GM21619 (cell line): Measurements from ENCODE around the gene MAN2A2.

Experiments used
- ATAC-seq: cut with Tn5 transposase; IDR thresholded peaks from one replicate; pipeline ENCODE4 v1.9.1; 2021; ENCODE audit not compliant: unreplicated experiment

The MAN2A2 gene

DNA sequence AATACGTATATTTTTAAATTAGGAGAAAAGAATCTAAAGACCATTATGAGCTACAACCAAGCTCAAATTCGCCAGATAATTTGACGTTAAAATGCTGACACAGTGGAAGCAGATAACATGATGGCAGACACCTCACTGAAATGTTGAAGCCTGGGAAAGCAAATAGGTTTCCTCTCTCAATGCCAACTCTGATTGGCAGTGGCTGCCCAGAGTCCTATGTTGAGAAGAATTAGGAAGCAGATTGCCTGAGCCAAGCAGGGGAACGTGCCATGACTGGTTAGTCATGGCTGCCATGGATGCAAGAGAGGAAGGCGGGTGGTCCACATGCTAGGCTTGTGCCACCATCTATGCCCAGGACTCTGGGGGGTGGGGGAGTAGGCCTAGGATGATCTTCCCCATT is 35.2 kb downstream of the MAN2A2 start:
- no peak for ATAC-seq

DNA sequence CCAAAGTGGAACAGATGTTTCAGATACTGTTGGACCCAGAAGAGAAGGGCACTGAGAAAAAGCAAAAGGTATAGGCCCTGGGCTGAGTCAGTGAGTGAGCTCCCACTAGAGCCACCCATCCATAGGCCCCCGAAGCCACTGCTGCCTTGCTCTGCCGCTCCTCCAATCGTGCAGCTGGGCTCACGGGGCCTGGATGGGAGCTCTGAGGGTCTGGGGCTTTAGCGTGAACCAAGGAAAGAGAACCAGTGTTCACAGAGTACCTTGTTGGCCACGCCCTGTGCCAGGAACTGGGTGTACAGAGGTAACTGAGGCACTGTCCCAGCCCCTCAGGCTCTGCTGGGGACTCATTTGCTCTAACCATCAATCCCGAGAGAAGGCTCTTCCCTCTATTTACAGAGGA is 36.7 kb downstream of the MAN2A2 start:
- no peak for ATAC-seq

DNA sequence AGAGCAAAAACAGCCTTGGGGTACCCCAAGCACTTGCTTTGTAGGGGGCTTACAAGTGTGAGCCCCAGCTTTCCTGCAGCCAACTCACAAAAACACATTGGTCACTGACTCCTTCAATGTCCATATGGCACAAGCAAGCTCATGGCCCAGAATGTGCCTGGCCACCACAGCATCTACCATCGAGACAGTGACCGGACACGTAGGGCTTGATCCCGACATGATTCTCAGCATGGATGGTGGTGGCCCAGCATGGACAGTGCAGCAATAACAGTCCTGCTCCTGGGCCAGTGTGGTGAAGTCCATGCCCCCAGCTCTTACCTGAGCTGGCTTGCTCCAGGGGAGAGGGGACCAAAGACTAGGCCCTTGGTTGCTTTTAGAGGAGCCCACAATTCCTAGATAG is 37.9 kb downstream of the MAN2A2 start:
- ATAC-seq: no peak

DNA sequence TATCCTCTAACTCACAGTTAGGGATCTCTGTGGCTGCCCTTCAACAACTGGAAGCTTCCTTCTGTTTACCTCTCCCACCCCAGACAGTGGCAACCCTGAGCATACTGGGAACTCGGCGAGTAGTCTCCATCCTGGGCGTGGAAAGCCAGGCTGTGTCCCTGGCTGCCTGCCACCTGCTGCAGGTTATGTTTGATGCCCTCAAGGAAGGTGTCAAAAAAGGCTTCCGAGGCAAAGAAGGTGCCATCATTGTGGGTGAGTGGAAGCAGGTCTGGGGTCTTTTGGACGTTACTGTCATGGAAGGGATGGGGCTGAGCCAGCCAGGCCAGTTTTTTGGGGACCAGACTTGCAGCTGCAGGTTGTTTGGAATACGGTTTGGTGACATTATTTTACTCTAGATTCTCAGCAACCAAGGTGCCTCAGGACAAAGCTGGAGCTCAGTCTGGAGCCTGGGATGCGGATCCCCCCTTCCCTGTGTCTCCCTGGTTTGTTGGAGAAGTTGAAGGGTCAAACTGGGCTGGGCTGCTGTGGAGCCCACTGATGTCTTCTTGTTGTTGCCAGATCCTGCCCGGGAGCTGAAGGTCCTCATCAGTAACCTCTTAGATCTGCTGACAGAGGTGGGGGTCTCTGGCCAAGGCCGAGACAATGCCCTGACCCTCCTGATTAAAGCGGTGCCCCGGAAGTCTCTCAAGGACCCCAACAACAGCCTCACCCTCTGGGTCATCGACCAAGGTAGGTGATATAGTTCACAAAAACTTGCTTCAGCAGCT is 39.4 kb downstream of the MAN2A2 start:
- no peak for ATAC-seq

DNA sequence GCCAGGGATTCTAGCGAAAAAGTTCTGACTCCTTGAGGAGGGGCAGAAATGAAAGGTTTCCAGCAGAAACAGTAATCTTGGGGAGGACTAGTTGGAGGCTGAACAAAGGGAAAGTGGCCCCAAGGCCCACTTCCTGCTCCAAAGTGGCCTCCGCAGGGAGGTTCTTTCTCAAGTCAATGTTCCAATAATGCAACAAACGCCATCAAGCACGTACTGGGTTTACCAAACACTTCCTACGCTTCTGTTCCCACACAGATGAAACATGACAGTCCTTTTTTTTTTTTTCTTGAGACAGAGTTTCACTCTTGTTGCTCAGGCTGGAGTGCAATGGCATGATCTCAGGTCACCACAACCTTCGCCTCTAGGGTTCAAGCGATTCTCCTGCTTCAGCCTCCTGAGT is 42.0 kb downstream of the MAN2A2 start:
- no peak for ATAC-seq

DNA sequence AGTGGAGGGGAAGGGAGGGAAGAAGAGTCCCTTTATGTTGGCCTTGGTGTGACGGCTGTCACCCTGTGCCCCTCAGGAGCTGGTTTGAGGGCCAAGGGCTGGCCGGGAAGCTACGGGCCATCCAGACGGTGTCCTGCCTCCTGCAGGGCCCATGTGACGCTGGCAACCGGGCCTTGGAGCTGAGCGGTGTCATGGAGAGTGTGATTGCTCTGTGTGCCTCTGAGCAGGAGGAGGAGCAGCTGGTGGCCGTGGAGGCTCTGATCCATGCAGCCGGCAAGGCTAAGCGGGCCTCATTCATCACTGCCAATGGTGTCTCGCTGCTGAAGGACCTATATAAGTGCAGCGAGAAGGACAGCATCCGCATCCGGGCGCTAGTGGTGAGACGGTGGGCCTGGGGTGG is 43.4 kb downstream of the MAN2A2 start:
- no peak for ATAC-seq

DNA sequence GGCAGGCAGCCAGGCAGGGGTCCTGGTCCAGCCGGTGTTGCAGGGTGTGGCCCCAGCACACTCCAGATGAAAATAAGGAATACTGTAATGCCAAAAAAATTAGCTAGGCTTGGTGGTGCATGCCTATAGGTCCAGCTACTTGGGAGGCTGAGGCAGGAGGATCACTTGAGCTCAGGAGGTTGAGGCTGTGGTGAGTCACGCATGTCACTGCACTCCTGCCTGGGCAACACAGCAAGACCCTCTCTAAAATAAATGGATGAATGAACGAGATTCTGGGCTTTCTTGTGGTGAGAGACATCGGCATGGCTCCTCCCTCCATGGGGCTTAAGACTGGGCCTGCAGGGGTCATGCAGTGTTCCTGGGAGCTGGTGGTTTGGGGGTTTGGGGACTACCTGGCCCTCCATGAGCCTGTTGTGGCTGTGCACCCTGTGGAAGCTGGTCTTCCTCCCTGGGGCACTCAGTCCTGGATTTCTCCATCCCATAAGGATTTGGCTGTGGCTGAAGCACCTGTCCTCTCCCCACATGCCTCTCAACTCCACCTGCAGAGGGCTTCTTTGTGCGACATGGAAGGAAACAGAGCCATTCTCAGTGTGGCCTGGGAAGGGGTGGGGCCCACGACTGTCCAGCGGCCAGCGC is 44.0 kb downstream of the MAN2A2 start:
- no peak for ATAC-seq

DNA sequence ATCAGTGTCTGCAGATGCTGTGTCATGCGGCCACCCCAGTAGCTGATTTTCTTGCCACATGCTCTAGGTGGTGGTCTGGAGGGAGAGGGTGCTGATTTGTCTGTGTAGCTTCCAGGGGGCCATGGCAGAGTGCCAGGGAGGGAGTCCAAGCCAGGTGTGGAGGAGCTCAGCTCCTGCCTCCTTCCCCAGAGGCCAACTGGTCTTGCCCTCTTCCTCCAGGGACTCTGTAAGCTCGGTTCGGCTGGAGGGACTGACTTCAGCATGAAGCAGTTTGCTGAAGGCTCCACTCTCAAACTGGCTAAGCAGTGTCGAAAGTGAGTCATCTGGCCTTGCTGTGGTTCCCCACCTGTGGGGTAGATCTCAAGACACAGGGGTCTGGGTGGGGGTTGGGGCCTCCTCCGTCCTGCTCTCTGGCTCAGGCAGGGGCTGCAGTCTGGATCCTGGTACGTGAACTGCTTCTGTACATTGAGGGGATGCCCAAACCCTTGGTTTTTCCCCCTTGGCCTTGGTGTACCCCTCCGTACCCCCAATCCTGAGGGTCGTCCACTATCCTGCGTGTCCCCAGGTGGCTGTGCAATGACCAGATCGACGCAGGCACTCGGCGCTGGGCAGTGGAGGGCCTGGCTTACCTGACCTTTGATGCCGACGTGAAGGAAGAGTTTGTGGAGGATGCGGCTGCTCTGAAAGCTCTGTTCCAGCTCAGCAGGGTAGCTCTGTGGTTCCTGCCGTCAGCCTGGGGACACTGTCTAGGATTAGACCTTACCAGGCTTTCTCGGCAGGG is 44.7 kb downstream of the MAN2A2 start:
- ATAC-seq: no peak

DNA sequence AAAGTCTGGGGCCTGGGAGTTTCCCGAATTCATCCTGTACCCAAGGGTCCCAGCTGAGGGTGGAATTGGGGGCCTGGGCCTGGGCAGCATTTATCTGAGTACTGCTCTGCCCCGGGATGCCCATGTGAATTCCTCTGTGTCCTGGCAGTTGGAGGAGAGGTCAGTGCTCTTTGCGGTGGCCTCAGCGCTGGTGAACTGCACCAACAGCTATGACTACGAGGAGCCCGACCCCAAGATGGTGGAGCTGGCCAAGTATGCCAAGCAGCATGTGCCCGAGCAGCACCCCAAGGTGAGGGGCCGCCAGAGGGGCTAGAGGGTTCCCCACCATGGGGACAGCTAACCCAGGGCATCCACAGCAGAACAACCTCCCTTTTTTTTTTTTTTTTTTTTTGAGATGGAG is 45.4 kb downstream of the MAN2A2 start:
- no peak for ATAC-seq

DNA sequence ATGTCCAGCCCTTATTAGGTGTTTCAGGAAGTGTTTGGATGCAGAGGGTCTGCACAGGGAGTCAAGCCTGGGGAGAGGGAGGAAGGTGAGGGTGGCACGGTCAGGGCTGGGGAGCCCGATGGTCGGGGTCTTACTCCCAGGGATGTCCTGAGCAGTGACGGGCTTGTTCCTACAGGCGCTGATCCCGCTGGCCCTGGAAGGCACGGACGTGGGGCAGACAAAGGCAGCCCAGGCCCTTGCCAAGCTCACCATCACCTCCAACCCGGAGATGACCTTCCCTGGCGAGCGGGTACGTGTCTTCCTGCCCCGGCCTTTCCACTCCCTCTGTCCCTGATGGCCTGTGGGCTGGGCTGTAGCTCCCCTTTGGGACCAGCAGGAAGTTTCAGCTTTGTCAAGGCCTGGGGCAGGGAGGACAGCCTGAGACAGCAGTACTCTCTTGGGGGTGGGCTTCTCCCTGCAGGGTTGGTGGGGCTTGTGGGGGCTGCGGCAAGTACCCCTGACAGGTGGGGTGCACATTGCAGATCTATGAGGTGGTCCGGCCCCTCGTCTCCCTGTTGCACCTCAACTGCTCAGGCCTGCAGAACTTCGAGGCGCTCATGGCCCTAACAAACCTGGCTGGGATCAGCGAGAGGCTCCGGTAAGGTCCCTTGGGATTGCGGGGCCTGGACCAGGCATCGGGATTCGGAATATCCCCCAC is 47.0 kb downstream of the MAN2A2 start:
- ATAC-seq: no peak

DNA sequence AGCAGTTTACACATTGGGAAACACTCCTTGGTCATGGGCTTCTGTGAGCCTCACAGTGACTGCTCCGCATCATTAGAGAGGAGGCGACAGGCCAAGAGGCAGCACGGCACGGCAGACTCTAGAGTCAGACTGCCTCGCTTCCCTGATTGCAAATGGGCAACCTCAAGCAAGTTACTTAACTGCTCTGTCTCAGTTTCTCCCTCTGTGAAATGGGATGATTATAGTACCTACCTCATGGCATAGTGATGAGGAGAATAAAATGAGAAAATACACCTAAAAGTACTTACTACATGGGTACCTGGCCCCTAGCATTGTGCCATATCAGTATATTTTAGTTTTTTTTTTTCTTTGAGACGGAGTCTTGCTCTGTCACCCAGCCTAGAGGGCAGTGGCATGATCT is 47.6 kb downstream of the MAN2A2 start:
- ATAC-seq: no peak

DNA sequence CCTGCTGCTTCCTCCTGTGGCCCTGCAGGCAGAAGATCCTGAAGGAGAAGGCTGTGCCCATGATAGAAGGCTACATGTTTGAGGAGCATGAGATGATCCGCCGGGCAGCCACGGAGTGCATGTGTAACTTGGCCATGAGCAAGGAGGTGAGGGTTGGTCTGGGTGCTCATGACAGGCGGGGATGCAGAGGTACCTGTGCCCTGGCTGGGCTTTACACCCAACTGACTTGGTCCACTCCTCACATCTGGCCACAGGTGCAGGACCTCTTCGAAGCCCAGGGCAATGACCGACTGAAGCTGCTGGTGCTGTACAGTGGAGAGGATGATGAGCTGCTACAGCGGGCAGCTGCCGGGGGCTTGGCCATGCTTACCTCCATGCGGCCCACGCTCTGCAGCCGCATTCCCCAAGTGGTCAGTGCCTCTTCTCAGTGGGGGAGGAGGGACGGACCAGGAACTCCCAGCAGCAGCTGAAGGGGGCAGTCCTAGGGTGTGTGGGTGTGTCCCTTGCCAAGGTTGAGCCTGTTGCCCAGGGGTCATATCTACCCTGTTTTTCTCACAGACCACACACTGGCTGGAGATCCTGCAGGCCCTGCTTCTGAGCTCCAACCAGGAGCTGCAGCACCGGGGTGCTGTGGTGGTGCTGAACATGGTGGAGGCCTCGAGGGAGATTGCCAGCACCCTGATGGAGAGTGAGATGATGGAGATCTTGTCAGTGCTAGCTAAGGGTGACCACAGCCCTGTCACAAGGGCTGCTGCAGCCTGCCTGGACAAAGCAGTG is 50.0 kb downstream of the MAN2A2 start:
- no peak for ATAC-seq

DNA sequence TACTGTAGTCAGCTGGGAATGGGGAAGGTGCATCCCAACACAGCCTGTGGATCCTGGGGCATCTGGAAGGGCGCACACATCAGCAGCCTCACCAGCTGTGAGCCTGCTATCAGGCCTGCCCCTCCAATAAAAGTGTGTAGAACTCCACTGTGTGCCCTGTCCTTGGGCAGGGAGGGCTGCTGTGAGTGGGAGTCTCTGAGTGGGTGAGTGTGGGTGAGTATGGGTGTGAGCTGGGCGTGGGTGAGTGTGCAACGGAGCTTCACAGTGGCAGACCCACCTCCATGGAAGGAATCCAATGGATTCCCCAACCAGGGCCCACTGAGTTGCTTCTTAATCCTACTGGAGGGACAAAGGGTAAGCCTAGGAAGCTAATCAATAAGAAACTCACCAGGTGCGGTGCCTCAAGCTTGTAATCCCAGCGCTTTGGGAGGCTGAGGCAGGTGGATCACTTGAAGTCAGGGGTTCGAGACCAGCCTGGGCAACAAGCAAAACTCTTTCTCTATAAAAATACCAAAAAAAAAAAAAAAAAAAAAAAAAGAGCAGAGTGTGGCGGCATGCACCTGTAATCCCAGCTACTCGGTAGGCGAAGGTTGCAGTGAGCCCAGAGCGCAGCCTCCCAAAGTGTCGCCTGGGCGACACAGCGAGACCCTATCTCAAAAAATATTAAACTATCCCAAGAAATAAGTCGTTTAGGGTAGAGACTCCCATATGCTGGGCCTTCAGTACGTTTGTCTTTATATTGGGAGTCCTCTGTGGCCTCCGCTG is 51.0 kb downstream of the MAN2A2 start:
- no peak for ATAC-seq

DNA sequence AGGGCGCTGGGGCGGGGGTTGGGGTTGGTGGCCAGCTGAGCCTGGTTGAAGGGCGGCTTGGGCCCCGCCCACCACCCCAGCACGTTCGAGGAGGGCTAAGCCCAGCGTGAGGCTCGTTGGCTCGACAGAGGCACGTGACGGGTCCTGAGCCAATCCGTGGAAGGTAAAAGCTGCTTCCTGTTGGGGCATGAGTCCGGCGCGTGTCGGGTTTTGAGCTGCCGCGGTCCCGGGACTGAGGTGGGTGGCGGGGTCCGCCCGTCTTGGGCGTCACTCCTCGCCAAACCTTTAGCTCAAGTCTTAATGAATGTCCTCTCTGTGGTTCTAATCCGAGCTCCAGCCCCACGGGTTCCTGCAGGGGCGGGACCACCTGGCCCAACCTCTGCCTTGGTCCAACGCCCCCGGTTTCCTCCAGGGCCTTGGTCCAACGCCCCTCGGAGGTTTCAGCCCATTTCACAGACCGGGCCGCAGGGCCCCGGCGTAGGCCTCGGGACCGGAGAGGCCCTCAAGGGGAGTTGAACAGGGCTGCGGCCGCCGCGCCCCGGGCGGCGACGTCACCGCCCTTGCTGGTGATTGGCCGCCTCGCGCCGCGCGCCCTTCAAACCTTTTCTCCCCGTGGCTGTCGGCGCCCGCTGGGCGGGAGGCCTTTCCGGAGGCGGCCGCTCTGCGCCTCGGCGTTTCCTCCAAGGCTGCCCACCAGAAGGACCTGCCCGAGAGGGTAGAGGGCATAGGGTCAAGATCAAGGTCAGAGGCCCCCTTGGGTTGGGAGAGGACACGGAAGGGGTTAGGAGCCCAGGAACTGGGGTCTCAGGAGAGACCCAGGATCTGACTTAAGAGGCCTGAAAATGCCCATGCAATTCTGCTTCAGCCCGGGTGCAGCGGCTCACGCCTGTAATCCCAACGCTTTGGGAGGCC is 51.9 kb downstream of the MAN2A2 start, which contains the start of gene RCCD1:
Gene RCCD1 (plus strand): TSS at position 173 of the 912 bp plus-strand sequence. CDS start 1,851 bp downstream, outside the sequence.
- peak; percentile 91 for ATAC-seq

DNA sequence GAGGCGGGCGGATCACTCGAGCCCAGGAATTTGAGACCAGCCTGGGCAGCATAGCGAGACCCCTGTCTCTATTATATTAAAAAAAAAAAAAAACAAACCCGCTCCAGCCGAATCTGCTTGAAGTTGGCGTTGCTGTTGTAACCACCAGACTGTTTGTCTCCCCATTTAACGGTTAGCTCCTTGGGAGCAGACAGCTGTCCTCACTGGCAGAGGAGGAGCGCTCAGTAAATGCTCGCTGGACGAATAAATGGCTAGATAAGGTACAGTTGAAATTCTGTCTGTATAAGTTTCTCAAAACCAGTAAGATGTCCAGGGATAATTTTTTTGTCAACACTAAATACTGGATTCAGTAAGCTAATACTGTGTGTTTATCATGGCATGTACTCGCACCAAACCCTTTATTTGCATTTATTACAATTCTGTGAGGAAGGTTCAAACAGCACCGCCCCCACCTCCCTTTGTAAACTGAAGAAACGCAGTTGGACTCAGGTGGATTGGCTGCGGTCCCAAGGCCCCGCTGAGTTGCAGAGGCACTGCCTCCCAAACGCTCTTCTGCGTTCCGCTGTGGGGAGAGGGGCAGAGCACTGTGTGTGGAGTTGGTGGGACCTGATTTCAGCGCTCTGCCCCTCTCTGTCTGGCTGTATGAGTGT is 52.6 kb downstream of the MAN2A2 start:
- ATAC-seq: no peak

DNA sequence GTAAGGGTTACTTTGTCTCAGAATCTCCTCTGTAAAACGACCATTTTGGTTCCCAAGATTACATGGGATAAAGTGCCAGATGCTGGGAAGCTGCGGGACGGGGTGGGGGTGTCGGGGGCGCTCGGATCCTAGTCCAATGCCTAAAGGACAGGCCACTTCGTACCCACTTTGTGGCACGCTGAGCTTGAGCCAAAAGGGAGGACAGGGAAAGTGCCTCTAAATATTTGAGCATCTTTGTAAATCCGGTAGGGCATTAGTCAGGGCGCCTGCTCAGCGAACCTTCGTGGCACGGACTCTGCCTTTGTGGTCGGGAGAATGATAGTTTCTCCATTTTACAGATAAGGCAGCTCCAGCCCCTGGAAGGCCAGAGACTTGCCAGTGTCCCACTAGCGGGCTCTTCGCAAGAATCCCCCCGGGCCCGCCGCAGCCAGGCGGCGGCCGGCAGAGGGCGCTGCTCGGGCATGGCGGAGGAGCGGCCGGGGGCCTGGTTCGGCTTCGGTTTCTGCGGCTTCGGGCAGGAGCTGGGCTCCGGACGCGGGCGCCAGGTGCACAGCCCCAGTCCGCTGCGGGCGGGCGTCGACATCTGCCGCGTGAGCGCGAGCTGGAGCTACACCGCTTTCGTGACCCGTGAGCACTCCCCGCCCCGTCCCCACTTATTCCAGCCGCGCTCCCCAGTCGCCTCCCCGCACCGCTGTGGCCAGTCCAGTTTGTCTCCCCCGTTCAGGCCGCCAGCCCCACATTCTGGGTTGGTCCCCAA is 53.4 kb downstream of the MAN2A2 start:
- ATAC-seq: no peak

DNA sequence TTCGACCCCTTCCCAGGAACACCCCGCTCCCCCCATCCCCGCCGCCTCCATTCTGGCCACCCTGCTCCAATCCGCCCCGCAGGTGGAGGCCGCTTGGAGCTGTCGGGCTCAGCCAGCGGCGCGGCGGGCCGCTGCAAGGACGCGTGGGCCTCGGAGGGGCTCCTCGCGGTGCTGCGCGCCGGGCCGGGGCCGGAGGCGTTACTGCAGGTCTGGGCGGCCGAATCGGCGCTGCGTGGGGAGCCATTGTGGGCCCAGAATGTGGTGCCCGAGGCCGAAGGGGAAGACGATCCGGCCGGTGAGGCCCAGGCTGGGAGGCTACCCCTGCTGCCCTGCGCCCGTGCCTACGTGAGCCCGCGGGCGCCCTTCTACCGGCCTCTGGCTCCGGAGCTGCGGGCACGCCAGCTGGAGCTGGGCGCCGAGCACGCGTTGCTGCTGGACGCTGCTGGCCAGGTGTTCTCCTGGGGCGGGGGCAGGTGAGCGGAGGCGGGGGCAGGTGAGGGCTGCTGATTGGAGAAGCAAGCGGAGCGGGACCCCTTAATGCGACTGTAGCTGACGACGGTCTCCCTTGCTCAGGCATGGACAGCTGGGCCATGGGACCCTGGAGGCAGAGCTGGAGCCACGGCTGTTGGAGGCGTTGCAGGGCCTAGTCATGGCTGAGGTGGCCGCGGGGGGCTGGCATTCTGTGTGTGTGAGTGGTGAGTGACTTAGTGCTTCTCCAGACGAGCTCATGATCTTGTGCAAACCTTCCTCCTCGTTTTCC is 54.1 kb downstream of the MAN2A2 start:
- ATAC-seq: no peak
